HG03159 (cell line): Measurements from ENCODE around the gene RNF41.
A peak's percentile ranks its signal among the peaks of the same experiment; 100 is the strongest.
"Not testable (repeated sequence)": the region's sequence is repeated elsewhere in the genome, so short reads cannot be mapped to it uniquely, and the experiment has no call there.

Experiments used
- ATAC-seq: cut with Tn5 transposase; IDR thresholded peaks from one replicate; pipeline ENCODE4 v1.9.1; 2021; ENCODE audit warnings: mild to moderate bottlenecking, moderate library complexity; ENCODE audit not compliant: unreplicated experiment

The RNF41 gene

DNA sequence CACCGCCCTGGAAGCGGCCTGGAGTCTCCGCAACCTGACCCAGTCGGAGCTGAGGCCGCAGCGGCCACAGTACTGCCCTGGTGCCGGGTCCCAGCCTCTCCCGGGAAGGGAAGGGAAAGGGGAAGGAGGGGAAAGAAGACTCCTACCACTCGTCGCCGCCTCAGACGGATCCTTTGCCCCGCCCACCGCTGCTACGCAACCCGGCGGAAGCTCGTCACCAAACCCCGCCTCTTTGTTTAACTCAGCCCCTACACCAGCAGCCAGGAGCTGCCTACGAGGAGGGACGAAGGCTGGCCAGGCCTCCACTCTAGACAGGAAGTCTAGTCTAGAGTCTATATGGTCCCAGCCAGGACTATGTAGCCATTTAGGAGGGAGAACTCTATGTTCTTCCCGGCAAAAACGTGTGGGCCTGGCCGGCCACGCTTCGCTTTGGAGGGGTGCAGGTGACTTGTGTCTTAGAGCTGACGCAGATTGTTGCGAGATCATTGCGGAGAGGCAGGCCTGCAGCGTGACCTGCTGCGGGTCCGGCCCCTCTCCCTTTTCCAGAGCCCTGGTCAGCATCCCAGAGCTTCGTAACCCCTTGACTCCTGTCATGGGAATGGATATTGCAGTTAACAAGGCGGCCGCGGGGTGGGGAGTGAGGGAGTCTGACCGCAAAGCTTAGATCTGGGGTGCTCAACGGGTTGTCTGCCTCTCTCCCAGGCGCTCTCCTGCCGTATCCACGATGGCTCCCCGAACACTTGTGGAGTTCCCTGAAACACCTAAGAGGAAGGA lies at the start of gene RNF41:
Gene RNF41 (minus strand): TSS at position 166 of the 774 bp plus-strand sequence. CDS start 7,875 bp downstream, outside the sequence.
- ATAC-seq, result peak; percentile 75

DNA sequence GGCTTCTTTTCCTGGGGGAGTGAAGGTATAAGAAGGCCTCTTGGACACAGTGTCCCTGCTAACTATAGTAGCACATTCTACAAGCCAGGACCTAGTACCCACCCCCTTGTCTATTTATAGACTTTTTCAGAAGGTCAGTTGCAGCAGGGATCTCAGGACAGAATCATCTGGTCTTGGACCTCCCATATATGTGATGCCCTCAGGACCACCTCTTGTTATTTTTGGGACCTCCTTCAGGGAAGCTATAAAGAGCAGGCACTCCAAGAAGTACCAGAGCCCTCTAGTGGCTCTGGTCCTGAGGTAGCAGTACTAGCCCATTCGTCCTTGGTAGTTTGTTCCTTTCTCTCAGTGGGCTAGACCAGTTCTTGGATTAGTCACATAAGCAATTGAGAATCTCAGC lies 49.3 kb upstream of the RNF41 start:
- no peak for ATAC-seq

DNA sequence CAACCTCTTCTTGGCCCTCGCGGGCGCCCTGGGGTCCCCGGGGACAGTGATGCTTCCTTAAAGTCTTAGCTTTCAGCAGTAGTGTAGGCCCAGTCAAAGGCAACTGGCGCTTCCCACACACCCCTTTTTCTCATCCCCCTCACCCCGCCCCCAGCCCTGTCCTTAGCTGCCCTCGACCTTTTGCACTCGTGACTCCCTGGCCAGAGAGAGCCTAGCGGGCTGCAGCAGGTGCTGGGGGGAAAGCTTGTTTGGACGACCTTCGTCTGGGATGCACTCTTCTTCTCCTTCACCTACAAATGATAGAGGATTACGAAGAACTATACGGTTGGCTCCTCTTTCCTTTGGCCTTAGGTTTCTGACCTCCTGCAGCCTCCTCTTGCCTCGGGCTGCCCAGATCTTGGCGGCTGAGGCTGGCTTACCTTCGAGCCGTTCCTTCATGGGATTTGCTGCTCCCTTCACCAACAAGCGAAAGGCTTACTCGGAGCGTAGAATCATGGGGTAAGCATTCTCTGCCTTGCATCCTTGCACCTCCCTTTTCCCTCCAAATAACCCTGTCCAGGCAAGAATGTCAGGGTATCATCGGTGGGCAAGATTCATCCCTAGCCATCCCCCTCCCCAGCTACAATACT lies 45.8 kb upstream of the RNF41 start:
- ATAC-seq, result peak; percentile 11

DNA sequence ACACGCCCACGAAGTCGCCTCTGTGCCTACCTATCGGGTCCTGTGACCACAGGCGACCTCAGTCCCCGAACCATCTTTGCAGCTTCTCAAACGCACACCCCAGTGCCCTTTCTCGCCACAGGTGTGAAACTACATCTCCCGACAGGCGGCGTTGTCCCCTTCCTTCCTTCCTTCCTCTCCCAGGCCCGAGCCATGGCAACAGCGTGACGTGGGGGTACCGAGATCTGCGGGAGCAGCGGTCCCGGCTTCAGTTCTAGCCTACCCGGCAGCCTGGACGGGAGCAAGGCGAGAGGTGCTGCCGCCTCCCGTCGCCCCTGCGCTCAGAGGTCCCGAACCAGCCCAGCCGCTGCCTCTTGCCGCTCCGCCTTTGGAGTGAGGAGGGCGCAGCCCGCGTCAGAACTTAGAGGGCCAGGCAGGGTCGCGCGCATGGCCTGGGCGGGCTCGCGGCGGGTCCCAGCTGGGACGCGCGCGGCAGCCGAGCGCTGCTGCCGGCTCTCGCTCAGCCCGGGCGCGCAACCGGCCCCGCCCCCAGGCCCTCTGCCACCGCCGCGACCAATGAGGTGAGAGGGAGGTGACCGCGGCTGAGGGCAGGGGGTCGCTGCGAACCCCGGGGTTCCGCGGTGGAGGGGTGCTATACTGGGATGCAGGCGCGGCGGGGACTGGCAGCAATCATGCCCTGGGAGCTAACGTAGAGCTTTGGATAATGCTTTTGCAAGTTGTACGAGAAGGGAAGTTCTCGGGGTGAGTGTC lies 45.1 kb upstream of the RNF41 start, which contains the start of gene COQ10A:
Gene COQ10A (plus strand): TSS at position 250 of the 750 bp plus-strand sequence. CDS start 177 bp downstream, at position 427.
- peak; percentile 89 for ATAC-seq

DNA sequence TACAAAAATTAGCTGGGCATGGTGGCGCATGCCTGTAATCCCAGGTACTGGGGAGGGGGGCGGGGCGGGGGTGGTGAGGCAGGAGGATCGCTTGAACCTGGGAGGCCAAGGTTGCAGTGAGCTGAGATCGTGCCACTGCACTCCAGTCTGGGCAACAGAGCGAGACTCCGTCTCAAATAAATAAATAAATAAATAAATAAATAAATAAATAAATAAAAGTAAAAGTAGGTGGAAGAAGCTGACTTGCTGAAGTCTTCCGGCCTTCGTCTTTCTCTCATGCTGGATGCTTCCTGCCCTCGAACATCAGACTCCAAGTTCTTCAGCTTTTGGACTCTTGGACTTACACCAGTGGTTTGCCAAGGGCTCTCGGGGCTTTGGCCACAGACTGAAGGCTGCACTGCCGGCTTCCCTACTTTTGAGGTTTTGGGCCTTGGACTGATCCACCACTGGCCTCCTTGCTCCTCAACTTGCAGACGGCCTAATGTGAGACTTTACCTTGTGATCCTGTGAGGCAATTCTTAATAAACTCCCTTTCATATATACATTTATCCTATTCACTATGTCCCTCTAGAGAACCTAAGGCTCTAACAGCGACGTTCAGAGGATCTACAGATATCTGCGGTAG lies 44.5 kb upstream of the RNF41 start:
- not testable (repeated sequence) for ATAC-seq

DNA sequence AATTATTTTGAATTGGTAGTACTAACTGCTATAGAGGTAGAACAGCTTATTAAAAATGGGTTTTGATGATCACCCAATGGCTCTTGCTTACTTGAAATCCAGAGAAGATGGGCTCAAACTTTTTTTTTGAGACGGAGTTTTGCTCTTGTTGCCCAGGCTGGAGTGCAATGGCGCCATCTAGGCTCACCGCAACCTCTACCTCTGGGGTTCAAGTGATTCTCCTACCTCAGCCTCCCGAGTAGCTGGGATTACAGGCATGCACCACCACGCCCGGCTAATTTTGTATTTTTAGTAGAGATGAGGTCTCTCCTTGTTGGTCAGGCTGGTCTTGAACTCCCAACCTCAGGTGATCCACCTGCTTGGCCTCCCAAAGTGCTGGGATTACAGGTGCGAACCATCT lies 41.2 kb upstream of the RNF41 start:
- not testable (repeated sequence) for ATAC-seq

DNA sequence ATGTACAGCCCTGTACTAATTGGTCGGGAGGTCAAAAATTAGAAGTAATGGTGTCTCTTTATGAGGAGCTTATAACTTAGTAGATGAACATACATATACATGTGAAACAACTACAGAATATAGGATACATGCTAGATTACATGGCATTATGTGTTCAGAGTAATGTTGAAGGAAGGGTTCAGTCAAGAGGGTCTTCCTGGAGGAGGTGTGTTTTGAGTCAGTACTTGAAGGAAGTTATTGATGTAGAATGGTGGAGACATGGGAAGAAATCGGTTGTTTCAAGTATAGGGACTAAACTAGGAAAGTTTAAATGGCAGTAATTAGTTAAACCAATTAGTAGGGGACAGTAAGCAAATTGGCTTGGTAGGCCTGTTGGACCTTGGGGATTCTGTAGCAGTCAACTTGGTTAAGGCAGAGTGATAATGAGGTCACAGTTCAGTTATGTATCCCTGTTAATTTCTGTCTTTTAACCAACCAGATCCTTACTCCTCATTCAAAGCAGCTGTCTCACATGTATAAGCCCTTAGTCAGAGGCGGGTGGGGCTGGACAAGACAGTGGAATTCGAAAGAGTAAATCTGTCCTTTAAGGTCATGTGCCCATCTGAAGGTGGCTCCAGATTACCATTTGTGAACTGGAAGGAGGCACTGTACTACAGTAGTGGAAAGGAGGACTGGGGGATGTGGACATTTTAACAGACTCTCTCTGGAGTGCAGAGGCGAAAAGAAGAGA lies 39.9 kb upstream of the RNF41 start:
- no peak for ATAC-seq

DNA sequence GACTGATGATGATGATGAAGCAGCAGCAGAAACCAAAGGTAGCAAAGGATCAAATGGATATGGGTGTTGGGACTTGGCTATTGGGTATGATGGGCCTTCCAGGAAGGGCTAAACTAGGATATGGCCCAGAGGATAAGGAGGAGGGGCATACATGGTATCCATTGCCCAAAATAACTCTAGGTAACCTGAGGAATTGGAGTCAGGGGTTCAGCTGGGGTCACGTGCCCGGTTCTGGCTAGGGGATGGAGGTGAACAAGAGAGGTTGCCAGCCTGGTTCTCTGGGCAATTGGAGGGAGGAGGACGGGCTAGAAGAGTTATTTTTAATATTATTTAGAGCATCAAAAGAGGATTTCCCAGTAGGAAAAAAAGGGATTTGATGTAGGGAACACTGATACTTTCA lies 39.2 kb upstream of the RNF41 start:
- ATAC-seq, result no peak

DNA sequence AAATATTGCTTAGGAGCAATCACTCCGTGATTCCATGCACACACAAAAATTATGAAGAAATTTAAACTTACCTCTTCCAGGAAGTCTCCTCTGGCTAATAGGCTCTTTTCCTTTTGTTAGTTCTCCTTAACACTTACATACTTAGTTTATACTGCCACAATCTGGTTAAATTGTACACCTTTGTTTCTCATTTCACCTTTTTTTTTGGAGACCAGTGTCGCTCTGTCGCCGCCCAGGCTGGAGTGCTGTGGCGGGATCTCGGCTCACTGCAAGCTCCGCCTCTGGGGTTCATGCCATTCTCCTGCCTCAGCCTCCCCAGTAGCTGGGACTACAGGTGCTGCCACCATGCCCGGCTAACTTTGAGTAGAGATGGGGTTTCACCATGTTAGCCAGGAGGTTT lies 38.7 kb upstream of the RNF41 start:
- no peak for ATAC-seq

DNA sequence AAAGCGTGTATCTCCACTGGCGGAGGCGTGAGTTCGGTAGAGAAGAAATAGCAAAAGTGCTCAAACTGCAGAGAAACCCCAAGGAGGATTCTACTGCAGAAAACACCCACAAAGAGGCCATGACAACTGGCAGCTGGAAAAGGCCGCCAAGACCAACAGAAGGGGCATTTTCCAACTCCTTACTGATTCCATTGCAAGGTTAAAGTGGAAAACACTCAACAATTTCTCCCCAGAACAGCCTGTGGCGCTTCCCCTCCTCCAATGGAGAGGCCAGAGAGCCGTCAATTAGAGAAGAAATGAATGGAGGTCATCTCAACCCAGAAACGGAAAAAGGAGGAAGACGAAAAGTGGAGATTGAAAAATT lies 37.1 kb upstream of the RNF41 start:
- no peak for ATAC-seq

DNA sequence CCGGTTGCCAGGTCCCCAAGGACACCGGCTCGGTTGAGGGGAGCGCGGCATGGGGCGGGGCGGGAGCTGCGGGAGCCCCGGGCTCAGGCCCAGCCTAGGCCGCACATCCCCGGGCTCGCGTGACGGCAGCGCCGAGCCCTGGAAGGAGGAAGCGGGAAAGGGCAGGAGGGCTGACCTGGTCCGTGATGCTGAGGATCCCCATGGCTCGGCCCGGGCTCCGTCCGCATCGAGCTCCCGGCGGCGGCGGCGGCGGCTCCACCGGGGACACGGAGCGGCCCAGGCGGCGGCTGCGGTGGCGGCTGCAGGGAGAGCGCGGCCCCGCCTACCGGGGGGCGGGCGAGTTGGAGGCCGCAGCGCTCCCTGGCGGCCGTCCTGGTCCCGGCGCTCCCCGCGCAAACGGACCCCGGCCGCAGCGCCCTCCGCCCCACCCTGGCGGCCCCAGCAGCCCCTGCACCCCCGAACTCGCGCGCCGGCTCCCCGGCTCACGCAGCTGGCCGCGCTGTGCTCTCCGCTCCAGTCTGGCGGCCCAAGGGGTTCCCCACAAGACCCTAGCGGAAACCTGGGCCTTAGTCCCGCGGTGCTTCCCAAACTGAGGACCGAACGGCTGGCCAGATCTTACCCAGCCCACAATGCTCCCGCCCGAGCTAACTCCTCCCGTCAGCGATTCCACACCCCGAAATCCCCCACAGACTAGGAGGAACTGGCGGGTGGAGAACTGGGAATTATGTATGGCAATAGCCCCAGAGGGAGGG lies 36.5 kb upstream of the RNF41 start, which contains the start of gene ANKRD52:
Gene ANKRD52 (minus strand): TSS at position 317 of the 752 bp plus-strand sequence. CDS start 115 bp downstream, at position 202.
- peak; percentile 86 for ATAC-seq

DNA sequence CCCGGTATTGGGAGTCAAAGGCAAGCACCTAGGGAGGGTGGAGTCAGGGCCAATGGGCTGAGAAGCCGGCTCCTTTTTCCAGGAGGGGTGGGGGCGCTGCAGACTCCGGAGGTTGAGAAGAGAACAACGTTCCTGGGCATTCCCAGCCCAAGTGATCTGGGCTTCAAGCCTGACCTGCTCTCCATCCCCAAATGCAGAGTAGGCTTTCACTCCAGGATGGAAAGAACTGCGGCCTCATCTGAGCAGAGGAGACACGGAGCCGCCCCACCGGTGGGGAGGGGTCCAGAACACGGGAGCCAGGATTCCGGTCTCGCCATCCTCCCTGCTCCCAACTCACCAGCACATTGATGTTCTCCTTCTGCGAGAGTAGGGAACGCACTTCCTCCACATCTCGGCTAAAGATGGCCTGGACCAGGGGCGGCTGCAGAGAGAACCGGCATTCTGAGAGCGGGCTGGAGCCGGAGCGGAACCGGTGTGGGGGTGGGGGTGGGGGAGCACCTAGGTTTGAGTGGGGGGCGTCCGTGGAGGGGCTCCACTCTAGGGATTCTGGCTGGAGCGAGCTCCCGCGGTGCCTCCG lies 35.9 kb upstream of the RNF41 start:
- ATAC-seq, result no peak

DNA sequence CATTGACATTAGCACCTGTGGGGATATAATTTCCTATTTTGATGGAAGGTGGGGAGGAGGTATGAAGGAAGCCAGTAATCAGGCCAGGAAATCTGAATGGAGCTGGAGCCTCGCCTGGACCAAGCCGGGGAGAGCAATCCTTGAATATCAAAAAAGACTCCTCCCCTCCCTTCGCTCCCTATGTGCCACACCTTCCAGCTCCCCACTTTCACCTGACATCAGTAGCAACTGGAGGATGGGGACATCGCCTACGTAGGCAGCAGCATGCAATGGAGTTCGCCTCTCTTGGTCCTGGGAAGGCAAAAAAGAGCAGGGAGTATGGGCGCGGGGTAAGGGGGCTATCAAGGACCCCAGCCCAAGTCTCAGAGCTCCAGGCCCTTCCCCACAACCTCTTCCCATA lies 35.3 kb upstream of the RNF41 start:
- ATAC-seq, result no peak

DNA sequence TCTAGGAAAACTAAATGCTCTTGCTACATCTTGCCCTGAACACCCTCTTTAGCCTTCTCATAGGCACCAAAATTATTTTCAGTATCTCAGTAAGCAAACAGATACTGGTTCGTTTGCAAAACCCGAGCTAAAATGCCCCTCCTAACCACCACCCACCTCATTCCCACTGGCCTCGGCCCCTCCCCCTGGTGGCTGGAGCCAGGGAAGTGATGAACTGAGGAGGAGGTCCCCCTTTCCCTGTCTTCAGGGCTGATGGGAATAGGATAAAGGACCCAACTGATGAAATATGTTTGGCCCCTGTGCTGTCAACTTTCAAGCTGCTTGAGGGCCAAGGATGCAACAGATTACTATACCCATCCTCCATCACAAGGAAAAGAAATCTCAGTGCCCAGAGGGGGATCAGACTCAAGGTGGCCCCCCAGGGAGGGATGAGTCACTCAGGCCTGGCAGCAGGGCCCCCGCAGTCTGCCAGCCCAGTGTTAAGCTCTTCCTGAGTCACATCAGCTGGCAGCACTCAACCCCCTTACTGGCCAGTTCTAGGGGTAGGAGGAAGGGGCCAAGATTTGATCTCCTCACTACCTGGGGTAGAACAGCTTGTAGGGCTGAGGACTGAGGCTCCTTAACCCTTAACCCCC lies 34.7 kb upstream of the RNF41 start:
- ATAC-seq, result no peak

DNA sequence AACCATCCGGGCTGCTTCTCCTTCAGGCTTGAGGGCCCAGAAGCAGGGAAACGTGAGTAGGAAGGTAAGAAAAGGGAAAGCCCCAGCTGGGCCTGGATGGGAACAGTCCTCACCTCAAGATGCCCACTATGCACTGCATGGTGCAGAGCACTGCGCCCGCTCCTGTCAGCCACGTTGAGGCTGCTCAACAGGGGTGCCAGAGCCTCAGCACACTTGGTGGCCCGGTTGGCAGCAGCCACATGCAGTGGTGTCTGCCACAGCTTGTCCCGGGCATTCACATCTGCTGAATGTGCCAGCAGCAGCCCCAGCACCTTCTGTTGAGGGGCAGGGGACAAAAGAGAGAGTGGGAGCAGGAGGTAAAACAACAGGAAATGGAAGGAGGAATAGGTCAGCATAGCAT lies 33.9 kb upstream of the RNF41 start:
- ATAC-seq, result no peak

DNA sequence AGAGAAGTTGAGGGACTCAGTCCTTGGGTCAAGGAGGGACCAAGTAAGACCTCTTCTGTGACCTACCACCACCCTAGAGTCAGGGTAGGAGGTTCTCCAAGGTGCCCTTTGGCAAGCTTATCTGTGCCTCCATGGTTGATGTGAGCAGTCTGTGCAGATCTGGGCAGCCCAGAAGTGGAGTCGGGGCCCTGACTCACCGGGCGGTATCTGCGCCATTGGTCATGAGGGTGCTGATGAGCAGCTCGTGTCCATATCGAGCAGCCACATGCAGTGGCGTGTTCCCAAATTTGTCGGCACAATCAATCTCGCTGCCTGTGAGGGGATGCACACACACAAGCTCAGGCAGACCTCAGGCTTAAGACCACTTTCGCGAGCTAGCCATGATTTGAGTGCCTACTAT lies 31.4 kb upstream of the RNF41 start:
- ATAC-seq, result no peak

DNA sequence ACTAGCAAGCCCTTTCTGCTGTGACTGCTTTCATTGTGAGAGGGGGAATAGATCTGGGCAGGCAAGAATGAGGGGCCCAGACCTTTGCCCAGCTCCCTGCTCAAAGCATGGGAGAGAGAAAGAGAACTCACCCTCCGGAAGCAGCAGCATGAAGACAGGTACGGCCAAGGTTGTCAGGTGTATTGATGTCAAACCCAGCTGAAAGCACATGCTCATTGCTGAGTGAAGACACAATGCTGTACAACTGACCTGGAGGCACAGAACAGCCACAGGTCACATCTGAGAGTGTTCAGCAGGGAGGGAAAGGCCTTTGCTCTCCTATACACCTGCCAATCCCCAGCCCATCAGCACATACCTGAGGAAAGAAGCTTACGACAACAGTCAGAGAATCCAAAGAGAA lies 30.9 kb upstream of the RNF41 start:
- ATAC-seq, result no peak

DNA sequence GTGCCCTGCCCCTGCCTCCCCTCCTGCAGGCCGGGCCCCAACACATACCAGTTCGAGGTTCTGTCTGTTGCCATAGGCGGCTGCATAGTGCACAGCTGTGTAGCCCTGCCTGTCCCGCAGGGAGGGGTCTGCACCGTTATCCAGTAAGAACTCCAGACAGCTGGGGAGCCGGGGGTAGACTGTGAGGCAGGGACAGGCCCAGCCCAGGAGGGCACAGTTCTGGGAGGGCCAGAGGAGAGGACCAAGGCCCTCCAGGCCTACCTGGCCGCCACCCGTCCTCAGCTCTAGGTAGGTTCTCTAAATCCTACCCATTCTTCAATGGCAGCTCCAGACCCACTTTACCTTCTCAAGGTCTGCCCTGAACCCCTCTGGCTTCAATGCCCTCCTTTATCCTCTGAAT lies 27.0 kb upstream of the RNF41 start:
- no peak for ATAC-seq

DNA sequence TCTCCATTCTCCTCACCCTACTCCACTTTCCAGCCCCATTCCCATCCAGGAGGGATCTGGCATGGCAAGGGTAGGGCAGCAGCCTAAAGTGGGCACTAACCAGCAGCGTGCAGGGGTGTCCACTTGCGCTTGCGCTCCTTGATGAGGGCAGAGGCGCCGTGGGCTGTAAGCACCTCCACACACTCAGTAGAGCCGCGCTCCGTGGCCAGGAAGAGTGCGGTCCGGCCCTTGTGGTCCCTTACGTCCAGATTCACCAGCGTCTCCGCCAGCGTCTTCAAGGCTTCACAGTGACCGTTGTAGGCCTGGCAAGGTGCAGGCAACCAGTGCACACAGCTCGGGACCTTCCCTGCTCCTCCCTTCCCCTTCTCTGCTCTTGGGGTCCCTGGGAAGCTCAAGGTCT lies 26.2 kb upstream of the RNF41 start:
- ATAC-seq, result no peak
